ENCODE data around the gene GATA1.
"Not testable (repeated sequence)": the region's sequence is repeated elsewhere in the genome, so short reads cannot be mapped to it uniquely, and the experiment has no call there.

GATA1 gene

GRCh38 chrX:48813644-48814043 lies 27.3 kb downstream of the GATA1 start:
- peak overlapping the region; percentile 4 for H3K4me3 Mint-ChIP-seq
- peaks cover 73% of the 10 kb centered on the region for H3K36me3 Mint-ChIP-seq (ENCODE audit: low read depth)
- H3K27ac Mint-ChIP-seq, result peak overlapping the region; percentile 88
- H3K4me1 Mint-ChIP-seq (ENCODE audit: low read depth), result peaks cover 29% of the 10 kb centered on the region
- intact Hi-C loops (cut with micrococcal nuclease), result no loop called here
- no peaks in the 10 kb centered on the region for H3K9me3 Mint-ChIP-seq
- H3K27me3 Mint-ChIP-seq, result no peaks in the 10 kb centered on the region

- Mint-ChIP-seq H3K4me1 (ENCODE audit: low read depth) (peaks cover 29% of the 10 kb centered on the region), H3K27me3 (no peaks in the 10 kb centered on the region), H3K27ac (peak overlapping the region; percentile 88), H3K4me3 (no peak overlapping the region), H3K36me3 (ENCODE audit: low read depth) (peaks cover 83% of the 10 kb centered on the region), H3K9me3 (no peaks in the 10 kb centered on the region)
- intact Hi-C loops (cut with micrococcal nuclease), result no loop called here
These were observed 28.3 kb downstream of the GATA1 start for GRCh38 chrX:48814722-48815121.

GRCh38 chrX:48815266-48815665 lies 28.9 kb downstream of the GATA1 start:
- intact Hi-C loops (cut with micrococcal nuclease), result no loop called here
- no peaks in the 10 kb centered on the region for H3K27me3 Mint-ChIP-seq
- H3K4me3 Mint-ChIP-seq, result no peak overlapping the region
- H3K36me3 Mint-ChIP-seq (ENCODE audit: low read depth), result peaks cover 89% of the 10 kb centered on the region
- peak overlapping the region; percentile 36 for H3K27ac Mint-ChIP-seq
- peaks cover 29% of the 10 kb centered on the region for H3K4me1 Mint-ChIP-seq (ENCODE audit: low read depth)
- no peaks in the 10 kb centered on the region for H3K9me3 Mint-ChIP-seq

GRCh38 chrX:48816014-48816810 lies 29.8 kb downstream of the GATA1 start:
- H3K9me3 Mint-ChIP-seq, result no peaks in the 10 kb centered on the region
- no peak overlapping the region for H3K27ac Mint-ChIP-seq
- no peaks in the 10 kb centered on the region for H3K27me3 Mint-ChIP-seq
- H3K4me1 Mint-ChIP-seq (ENCODE audit: low read depth), result peaks cover 29% of the 10 kb centered on the region
- no peak overlapping the region for H3K4me3 Mint-ChIP-seq
- intact Hi-C loops (cut with micrococcal nuclease), result no loop called here
- H3K36me3 Mint-ChIP-seq (ENCODE audit: low read depth), result peaks cover 87% of the 10 kb centered on the region

- intact Hi-C loops (cut with micrococcal nuclease), result no loop called here
- Mint-ChIP-seq H3K27me3 (no peaks in the 10 kb centered on the region), H3K9me3 (no peaks in the 10 kb centered on the region), H3K4me3 (no peak overlapping the region), H3K4me1 (ENCODE audit: low read depth) (peaks cover 22% of the 10 kb centered on the region), H3K27ac (no peak overlapping the region), H3K36me3 (ENCODE audit: low read depth) (peaks cover 92% of the 10 kb centered on the region)
These were observed 31.7 kb downstream of the GATA1 start for GRCh38 chrX:48818098-48818497.

GRCh38 chrX:48818866-48819265 lies 32.5 kb downstream of the GATA1 start:
- intact Hi-C loops (cut with micrococcal nuclease), result no loop called here
- Mint-ChIP-seq H3K4me1 (ENCODE audit: low read depth) (peaks cover 14% of the 10 kb centered on the region), H3K9me3 (no peaks in the 10 kb centered on the region), H3K27me3 (no peaks in the 10 kb centered on the region), H3K27ac (no peak overlapping the region), H3K4me3 (no peak overlapping the region), H3K36me3 (ENCODE audit: low read depth) (peaks cover 92% of the 10 kb centered on the region)

GRCh38 chrX:48819394-48819793 lies 33.0 kb downstream of the GATA1 start:
- intact Hi-C loops (cut with micrococcal nuclease); H3K27me3 Mint-ChIP-seq; H3K4me1 Mint-ChIP-seq (ENCODE audit: low read depth); H3K9me3 Mint-ChIP-seq; H3K4me3 Mint-ChIP-seq; H3K27ac Mint-ChIP-seq: not testable (repeated sequence)
- peaks cover 92% of the 10 kb centered on the region for H3K36me3 Mint-ChIP-seq (ENCODE audit: low read depth)

- Mint-ChIP-seq H3K4me3 (no peak overlapping the region), H3K27ac (no peak overlapping the region), H3K27me3 (peaks cover 21% of the 10 kb centered on the region), H3K4me1 (ENCODE audit: low read depth) (peaks cover 6% of the 10 kb centered on the region), H3K9me3 (no peaks in the 10 kb centered on the region), H3K36me3 (ENCODE audit: low read depth) (peaks cover 72% of the 10 kb centered on the region)
- intact Hi-C loops (cut with micrococcal nuclease), result no loop called here
These were observed 36.7 kb downstream of the GATA1 start for GRCh38 chrX:48823053-48823452.

- H3K4me3 Mint-ChIP-seq, result no peak overlapping the region
- peaks cover 6% of the 10 kb centered on the region for H3K4me1 Mint-ChIP-seq (ENCODE audit: low read depth)
- intact Hi-C loops (cut with micrococcal nuclease), result no loop called here
- no peak overlapping the region for H3K27ac Mint-ChIP-seq
- peaks cover 28% of the 10 kb centered on the region for H3K27me3 Mint-ChIP-seq
- H3K9me3 Mint-ChIP-seq, result no peaks in the 10 kb centered on the region
- H3K36me3 Mint-ChIP-seq (ENCODE audit: low read depth), result peaks cover 64% of the 10 kb centered on the region
These were observed 37.7 kb downstream of the GATA1 start for GRCh38 chrX:48824066-48824465.

- H3K9me3 Mint-ChIP-seq, result no peaks in the 10 kb centered on the region
- intact Hi-C loops (cut with micrococcal nuclease), result no loop called here
- H3K36me3 Mint-ChIP-seq (ENCODE audit: low read depth), result peaks cover 45% of the 10 kb centered on the region
- H3K4me3 Mint-ChIP-seq, result no peak within 1 kb of the TSS
- no peak within 1 kb of the TSS for H3K27ac Mint-ChIP-seq
- H3K27me3 Mint-ChIP-seq, result peaks cover 49% of the 10 kb centered on the region
- H3K4me1 Mint-ChIP-seq (ENCODE audit: low read depth), result peaks cover 6% of the 10 kb centered on the region
These were observed 39.9 kb downstream of the GATA1 start, which contains the start of gene ERAS for GRCh38 chrX:48826135-48826875. TSS of gene ERAS (plus strand) at chrX:48826513. CDS start at chrX:48829124, 2,611 bp downstream.

GRCh38 chrX:48826876-48827653 lies 40.7 kb downstream of the GATA1 start:
- peaks cover 40% of the 10 kb centered on the region for H3K36me3 Mint-ChIP-seq (ENCODE audit: low read depth)
- intact Hi-C loops (cut with micrococcal nuclease), result no loop called here
- H3K27me3 Mint-ChIP-seq, result peaks cover 56% of the 10 kb centered on the region
- no peak overlapping the region for H3K27ac Mint-ChIP-seq
- H3K4me3 Mint-ChIP-seq, result no peak overlapping the region
- no peaks in the 10 kb centered on the region for H3K9me3 Mint-ChIP-seq
- peaks cover 6% of the 10 kb centered on the region for H3K4me1 Mint-ChIP-seq (ENCODE audit: low read depth)

GRCh38 chrX:48827654-48827968 lies 41.2 kb downstream of the GATA1 start:
- peaks cover 34% of the 10 kb centered on the region for H3K36me3 Mint-ChIP-seq (ENCODE audit: low read depth)
- intact Hi-C loops (cut with micrococcal nuclease), result no loop called here
- no peak overlapping the region for H3K4me3 Mint-ChIP-seq
- peaks cover 6% of the 10 kb centered on the region for H3K4me1 Mint-ChIP-seq (ENCODE audit: low read depth)
- no peaks in the 10 kb centered on the region for H3K9me3 Mint-ChIP-seq
- H3K27me3 Mint-ChIP-seq, result peaks cover 62% of the 10 kb centered on the region
- no peak overlapping the region for H3K27ac Mint-ChIP-seq

GRCh38 chrX:48829016-48829735 lies 42.8 kb downstream of the GATA1 start:
- peaks cover 19% of the 10 kb centered on the region for H3K36me3 Mint-ChIP-seq (ENCODE audit: low read depth)
- H3K27ac Mint-ChIP-seq, result no peak overlapping the region
- H3K4me3 Mint-ChIP-seq, result no peak overlapping the region
- intact Hi-C loops (cut with micrococcal nuclease), result no loop called here
- H3K4me1 Mint-ChIP-seq (ENCODE audit: low read depth), result peaks cover 7% of the 10 kb centered on the region
- no peaks in the 10 kb centered on the region for H3K9me3 Mint-ChIP-seq
- peaks cover 77% of the 10 kb centered on the region for H3K27me3 Mint-ChIP-seq
